A673 (cell line): Measurements from ENCODE around the gene UNK. TPM values are rescaled to one million over a fixed set of nuclear protein-coding genes. Genes with fewer than 3 reads are reported as not detected.

Source experiments
- BruUV-seq: library from RNA; stranded (reverse); fragments of 400-500 nt; replicated peaks from 2 replicates; lab custom pipeline; 2021; lab: Mats Ljungman, UMichigan
- CTCF ChIA-PET: fragments of 300-600 bp; sonication (Branson Sonifier 250); formaldehyde crosslinking; loops from one replicate; lab custom pipeline; 2022; ENCODE audit warnings: antibody characterized with exemption; lab: Charles Lee
- POLR2A ChIA-PET: fragments of 300-600 bp; sonication (Branson Sonifier 250); formaldehyde crosslinking; loops from one replicate; lab custom pipeline; 2022; ENCODE audit warnings: antibody characterized with exemption; ENCODE audit not compliant: low non-redundant PET; lab: Charles Lee
- DNase-seq: peaks from one replicate; pipeline ENCODE4 v3.0.0-alpha.2; 2015; ENCODE audit warnings: low spot score
- H3K27ac ChIP-seq: fragments of 200-600 bp; sonication (generic); 2 replicates; pipeline ENCODE4 v1.5.1; 2016; ENCODE audit warnings: mixed run types, low read depth, mild to moderate bottlenecking, mixed read lengths, antibody characterized with exemption, low read length; ENCODE audit not compliant: poor library complexity, severe bottlenecking
- H3K27me3 ChIP-seq: fragments of 200-600 bp; sonication (generic); replicated peaks from 2 replicates; pipeline ENCODE4 v1.6.1; 2017; ENCODE audit warnings: mixed run types, low read depth, mild to moderate bottlenecking, mixed read lengths, antibody characterized with exemption, low read length; ENCODE audit not compliant: insufficient read depth, poor library complexity
- H3K36me3 ChIP-seq: fragments of 200-600 bp; sonication (generic); 2 replicates; pipeline ENCODE4 v1.6.1; 2016; ENCODE audit warnings: mixed run types, mild to moderate bottlenecking, mixed read lengths, antibody characterized with exemption, low read length; ENCODE audit not compliant: insufficient read depth, poor library complexity, severe bottlenecking
- H3K4me1 ChIP-seq: fragments of 200-600 bp; sonication (generic); 2 replicates; pipeline ENCODE4 v1.6.1; 2017; ENCODE audit warnings: mixed run types, mild to moderate bottlenecking, mixed read lengths, antibody characterized with exemption, low read length; ENCODE audit not compliant: insufficient read depth, poor library complexity, severe bottlenecking
- H3K4me3 ChIP-seq: fragments of 200-600 bp; sonication (generic); 2 replicates; pipeline ENCODE4 v1.5.1; 2016; ENCODE audit warnings: low read depth, mixed run types, mild to moderate bottlenecking, mixed read lengths, low read length; ENCODE audit not compliant: poor library complexity, severe bottlenecking
- H3K9me3 ChIP-seq: fragments of 200-600 bp; sonication (generic); 2 replicates; pipeline ENCODE4 v1.6.1; 2016; ENCODE audit warnings: mixed run types, low read depth, mild to moderate bottlenecking, mixed read lengths, antibody characterized with exemption, low read length; ENCODE audit not compliant: poor library complexity, severe bottlenecking
- CTCF ChIP-seq: fragments of 300-800, 200-600 bp; sonication (generic); conservative IDR thresholded peaks from 2 replicates; pipeline ENCODE4 v1.5.1; 2017; ENCODE audit warnings: low read depth, mild to moderate bottlenecking, antibody characterized with exemption, low read length, moderate library complexity, mixed read lengths
- EZH2 ChIP-seq: fragments of 200-600 bp; sonication (generic); IDR thresholded peaks from 2 replicates; pipeline ENCODE4 v1.6.1; 2017; ENCODE audit warnings: borderline replicate concordance, low read depth, mild to moderate bottlenecking, mixed read lengths, antibody characterized with exemption, low read length; ENCODE audit not compliant: poor library complexity, severe bottlenecking
- intact Hi-C: fragments of 100-400 bp; cut with micrococcal nuclease; formaldehyde crosslinking; loops from one replicate; pipeline ENCODE4 v1.10.0; 2022; ENCODE audit not compliant: unreplicated experiment
- total RNA-seq: library from RNA; stranded (reverse); gene quantifications from 2 replicates; pipeline ENCODE4 v1.2.3, GENCODE V29; 2021

UNK gene
- total RNA-seq, 1 experiment from 2014 or later = 53.2 TPM

GRCh38 chr17:75753514-75754377 lies 30.9 kb upstream of the UNK start:
- Histone ChIP-seq H3K4me1 (peaks cover 5% of the 10 kb centered on the region), H3K27ac (peak overlapping the region; percentile 70), H3K9me3 (no peaks in the 10 kb centered on the region), H3K27me3 (no peaks in the 10 kb centered on the region), H3K36me3 (no peaks in the 10 kb centered on the region), H3K4me3 (peak overlapping the region; percentile 42)
- no TSS peak for BruUV-seq
- intact Hi-C loops = no loop called here
- TF ChIP-seq CTCF (peak; percentile 65), EZH2 (no peak)
- ChIA-PET POLR2A (interaction anchor here (0.5 to 0.8 kb wide), 4 partner anchors 8 to 1437 kb away, joined by 3 to 4 read pairs (median 3); partner anchors contain the start of gene TMEM94), CTCF (interaction anchor here (0.5 to 1.6 kb wide), 21 partner anchors 10 to 374 kb away, joined by 3 to 10 read pairs (median 3); partner anchors contain the start of genes GALK1, TRIM47 and WBP2)
- peak; percentile 86 for DNase-seq

- no peaks in the 10 kb centered on the region for H3K36me3 ChIP-seq
- BruUV-seq = no TSS peak
- H3K9me3 ChIP-seq = no peaks in the 10 kb centered on the region
- H3K4me1 ChIP-seq = peaks cover 5% of the 10 kb centered on the region
- POLR2A ChIA-PET = no interaction called here
- TF ChIP-seq EZH2 (no peak), CTCF (no peak)
- intact Hi-C loops = no loop called here
- H3K27me3 ChIP-seq = no peaks in the 10 kb centered on the region
- H3K4me3 ChIP-seq = no peak overlapping the region
- DNase-seq = no peak
- CTCF ChIA-PET = interaction anchor here (0.5 to 1.6 kb wide), 3 partner anchors 10 to 375 kb away, joined by 3 to 10 read pairs (median 6); partner anchors contain the start of gene GALK1
- peak overlapping the region; percentile 70 for H3K27ac ChIP-seq
Observed at GRCh38 chr17:75754378-75755204, 30.0 kb upstream of the UNK start.

- no peak overlapping the region for H3K4me3 ChIP-seq
- no peaks in the 10 kb centered on the region for H3K27me3 ChIP-seq
- intact Hi-C loops = no loop called here
- no peaks in the 10 kb centered on the region for H3K36me3 ChIP-seq
- BruUV-seq = no TSS peak
- H3K4me1 ChIP-seq = peaks cover 5% of the 10 kb centered on the region
- ChIA-PET CTCF (interaction anchor here (0.6 kb wide), 1 partner anchor 566 kb away, joined by 3 read pairs; no protein-coding TSS in a partner anchor), POLR2A (no interaction called here)
- H3K27ac ChIP-seq = no peak overlapping the region
- no peaks in the 10 kb centered on the region for H3K9me3 ChIP-seq
- TF ChIP-seq EZH2 (no peak), CTCF (no peak)
- no peak for DNase-seq
Observed at GRCh38 chr17:75755205-75755901, 29.3 kb upstream of the UNK start.
